Sigmoid colon (tissue), 7 donors: ENCODE results near the gene AHCYL2. TPM values are rescaled to one million over a fixed set of nuclear protein-coding genes. Genes with fewer than 3 reads are reported as not detected.
A peak's percentile ranks its signal among the peaks of the same experiment; 100 is the strongest.
"Not testable (repeated sequence)": the region's sequence is repeated elsewhere in the genome, so short reads cannot be mapped to it uniquely, and the experiment has no call there.

Experiments
- DNase-seq: peaks from one replicate; pipeline ENCODE4 v3.0.0-alpha.2; 2019
- H3K27ac ChIP-seq, 4 donors: fragments of 200-600 bp; sonication (generic); one replicate each; pipeline ENCODE4 v1.5.1; 2016 to 2019; ENCODE audit warnings: mild to moderate bottlenecking in 1 of 4
- H3K27me3 ChIP-seq, 3 donors: fragments of 200-600 bp; sonication (generic); one replicate each; pipeline ENCODE4 v1.5.1; 2019; ENCODE audit warnings: mild to moderate bottlenecking in 1 of 3
- H3K36me3 ChIP-seq, 4 donors: fragments of 200-600 bp; sonication (generic); one replicate each; pipeline ENCODE4 v1.5.1; 2016 to 2019
- H3K4me1 ChIP-seq, 4 donors: fragments of 200-600 bp; sonication (generic); one replicate each; pipeline ENCODE4 v1.5.1; 2017 to 2019
- H3K4me3 ChIP-seq, 4 donors: fragments of 200-600 bp; sonication (generic); one replicate each; pipeline ENCODE4 v1.5.1; 2017 to 2019; ENCODE audit warnings: mild to moderate bottlenecking in 2 of 4, moderate library complexity in 1 of 4
- H3K9me3 ChIP-seq, 4 donors: fragments of 200-600 bp in 3 of 4; sonication (generic) in 3 of 4; one replicate each; pipeline versions ENCODE4 v1.5.1 to v1.6.1; 2013 to 2019
- EP300 ChIP-seq, 4 donors: sonication (generic); formaldehyde crosslinking; IDR thresholded peaks; one replicate each; pipeline ENCODE4 v1.6.1; 2017; ENCODE audit warnings: antibody characterized with exemption in 4 of 4
- POLR2A ChIP-seq, 2 donors: fragments of 450-650 bp; IDR thresholded peaks; one replicate each; pipeline ENCODE4 v1.6.1; 2016; ENCODE audit warnings: antibody characterized with exemption in 2 of 2, mild to moderate bottlenecking in 2 of 2, moderate library complexity in 2 of 2
- POLR2AphosphoS5 ChIP-seq, 4 donors: sonication (generic); formaldehyde crosslinking; IDR thresholded peaks; one replicate each; pipeline ENCODE4 v1.6.1; 2017; ENCODE audit warnings: antibody characterized with exemption in 4 of 4
- WGBS, 2 donors: extraction: QIAGEN DNeasy Blood & Tissue Kit; methylation state at CpG; one replicate each; pipeline ENCODE4 v1.1.7; 2013; 5-methylcytosine and 5-hydroxymethylcytosine counted together
- intact Hi-C: fragments of 100-400 bp; cut with DNase I; formaldehyde crosslinking; loops from one replicate; pipeline ENCODE4 v1.15.1; 2023
- polyA plus RNA-seq, 3 donors: library from polyadenylated mRNA; stranded (reverse); fragments of 200-250 nt; gene quantifications; one replicate each; pipeline ENCODE4 v1.2.3, GENCODE V29; 2013
- total RNA-seq, 4 donors: library from RNA; depleted of rRNA; stranded (reverse); fragments of >200 nt; gene quantifications; one replicate each; pipeline ENCODE4 v1.1.0, GENCODE V29; 2016
- TF ChIP-seq, protein P1 (sequence below), 4 experiments: fragments of 450-650 bp in 3 of 4; fragments of 200-600 bp in 1 of 4; IDR thresholded peaks; one replicate each; pipeline ENCODE4 v1.5.1; 2016 to 2019; ENCODE audit warnings: antibody characterized with exemption in 4 of 4, mild to moderate bottlenecking in 3 of 4, moderate library complexity in 2 of 4
- donor health status: healthy with polysubstance abuse.
- donor health status: Bipolar disorder and iron deficiency.
- donor health status: healthy.

AHCYL2 gene
- total and polyA plus RNA-seq, 7 donors: 12.5 to 219 (median 16.8) TPM

DNA sequence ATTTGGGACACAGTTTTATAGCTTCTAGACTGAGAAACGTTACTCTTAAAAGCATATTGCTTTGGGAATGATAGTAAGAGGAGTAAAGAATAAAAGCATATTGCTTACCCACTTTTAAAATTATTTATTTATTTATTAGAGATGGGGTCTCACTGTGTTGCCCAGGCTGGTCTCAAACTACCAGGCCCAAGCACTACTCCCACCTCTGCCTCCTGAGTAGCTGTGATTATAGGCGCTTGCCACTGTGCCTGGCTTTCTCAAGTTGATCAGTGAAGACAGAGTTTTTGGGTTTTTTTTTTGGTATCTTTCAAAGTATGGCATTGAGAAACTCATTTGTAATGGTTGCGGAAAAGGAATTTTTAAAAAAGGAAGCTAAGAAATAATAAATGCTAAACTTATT lies 68.0 kb downstream of the AHCYL2 start:
- DNase-seq: no peak
- Histone ChIP-seq H3K27me3 (no peaks in the 10 kb centered on the region), H3K9me3 (no peaks in the 10 kb centered on the region), H3K27ac (no peak overlapping the region), H3K4me3 (no peak overlapping the region), H3K4me1 (peaks cover 0 to 6% (median 0%) of the 10 kb centered on the region in 4 donors), H3K36me3 (peaks cover 0 to 8% (median 0%) of the 10 kb centered on the region in 4 donors)
- TF ChIP-seq EP300 (IDR thresholded peaks at IDR 0.05) (no peak), POLR2AphosphoS5 (IDR thresholded peaks at IDR 0.05) (no peak), POLR2A (IDR thresholded peaks at IDR 0.05) (no peak)
- TF ChIP-seq, protein P1, sequence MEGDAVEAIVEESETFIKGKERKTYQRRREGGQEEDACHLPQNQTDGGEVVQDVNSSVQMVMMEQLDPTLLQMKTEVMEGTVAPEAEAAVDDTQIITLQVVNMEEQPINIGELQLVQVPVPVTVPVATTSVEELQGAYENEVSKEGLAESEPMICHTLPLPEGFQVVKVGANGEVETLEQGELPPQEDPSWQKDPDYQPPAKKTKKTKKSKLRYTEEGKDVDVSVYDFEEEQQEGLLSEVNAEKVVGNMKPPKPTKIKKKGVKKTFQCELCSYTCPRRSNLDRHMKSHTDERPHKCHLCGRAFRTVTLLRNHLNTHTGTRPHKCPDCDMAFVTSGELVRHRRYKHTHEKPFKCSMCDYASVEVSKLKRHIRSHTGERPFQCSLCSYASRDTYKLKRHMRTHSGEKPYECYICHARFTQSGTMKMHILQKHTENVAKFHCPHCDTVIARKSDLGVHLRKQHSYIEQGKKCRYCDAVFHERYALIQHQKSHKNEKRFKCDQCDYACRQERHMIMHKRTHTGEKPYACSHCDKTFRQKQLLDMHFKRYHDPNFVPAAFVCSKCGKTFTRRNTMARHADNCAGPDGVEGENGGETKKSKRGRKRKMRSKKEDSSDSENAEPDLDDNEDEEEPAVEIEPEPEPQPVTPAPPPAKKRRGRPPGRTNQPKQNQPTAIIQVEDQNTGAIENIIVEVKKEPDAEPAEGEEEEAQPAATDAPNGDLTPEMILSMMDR (IDR thresholded peaks at IDR 0.05): no peak
- intact Hi-C loops: no loop called here
- WGBS, 2 donors: 95 to 97% methylated on average over 3 of the region's 3 CpGs

DNA sequence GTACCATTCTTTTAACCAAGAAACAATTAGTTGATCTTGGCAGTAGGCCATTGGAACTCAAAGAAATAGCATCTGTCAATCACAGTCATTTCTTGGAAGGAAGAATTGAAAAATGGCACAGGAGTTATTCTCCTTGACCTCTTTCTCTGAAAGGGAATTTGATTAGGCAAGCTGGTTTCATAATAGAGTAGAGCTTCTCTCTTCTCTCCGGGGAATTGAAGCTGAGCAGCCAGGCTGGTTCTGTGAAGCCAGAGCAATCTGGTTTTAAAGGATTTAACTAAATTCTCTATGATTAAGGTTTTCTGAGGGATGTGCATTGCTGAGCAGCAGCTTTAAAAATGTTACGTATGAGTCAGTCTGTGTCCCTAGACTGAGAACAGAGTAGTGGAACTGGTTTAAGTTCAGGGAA lies 70.2 kb downstream of the AHCYL2 start:
- 73 to 81% methylated on average over 2 of the region's 2 CpGs for WGBS, 2 donors
- peak; percentile 70 for DNase-seq
- intact Hi-C loops: no loop called here

DNA sequence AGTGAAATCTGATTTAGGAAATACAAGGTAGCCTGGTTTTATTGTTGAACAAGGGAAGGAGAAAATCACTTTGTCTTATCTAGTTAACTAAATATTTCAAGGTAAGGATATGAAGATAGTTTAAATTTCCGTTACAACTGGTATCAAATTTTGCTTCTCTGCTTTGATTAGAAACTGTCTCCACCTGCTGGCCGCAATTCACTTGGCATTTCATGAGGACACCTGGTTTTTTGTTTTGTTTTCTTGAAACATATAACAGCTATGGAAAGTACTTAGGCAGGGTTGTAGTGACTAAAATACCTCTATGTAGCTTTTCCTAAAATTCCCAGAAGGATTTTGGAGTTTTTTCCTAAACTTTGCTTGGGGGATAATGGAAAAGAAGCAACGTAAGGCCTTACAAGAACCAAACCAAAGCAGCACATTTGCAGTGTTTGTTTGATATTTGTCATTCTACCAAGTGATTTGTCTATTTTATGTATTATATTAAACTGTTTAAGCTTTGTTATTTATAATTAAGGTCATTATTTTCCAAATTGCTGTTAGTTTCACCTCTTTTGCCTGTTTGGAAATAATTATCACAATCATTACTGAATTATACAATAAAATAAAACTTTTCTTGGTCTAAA lies 73.6 kb downstream of the AHCYL2 start:
- no peak for DNase-seq
- H3K4me3 ChIP-seq: no peak overlapping the region
- no peaks in the 10 kb centered on the region for H3K36me3 ChIP-seq
- no peaks in the 10 kb centered on the region for H3K9me3 ChIP-seq
- intact Hi-C loops: loop anchor here (2.0 kb wide), 1 partner anchor 74 kb away; the partner anchor contains the start of gene AHCYL2
- WGBS, 2 donors: 34 to 41% methylated on average over 3 of the region's 3 CpGs
- no peak overlapping the region for H3K27ac ChIP-seq
- H3K4me1 ChIP-seq: peaks cover 0 to 6% (median 0%) of the 10 kb centered on the region in 4 donors
- H3K27me3 ChIP-seq: no peaks in the 10 kb centered on the region
- TF ChIP-seq POLR2A (IDR thresholded peaks at IDR 0.05) (no peak), POLR2AphosphoS5 (IDR thresholded peaks at IDR 0.05) (no peak), EP300 (IDR thresholded peaks at IDR 0.05) (no peak)
- TF ChIP-seq, protein P1 (IDR thresholded peaks at IDR 0.05): peak; percentile 9 to 56 (median 48)

More for the DNA sequence above, 70.2 kb downstream of the AHCYL2 start:
- H3K36me3 ChIP-seq: no peaks in the 10 kb centered on the region
- peaks cover 0 to 6% (median 0%) of the 10 kb centered on the region in 4 donors for H3K4me1 ChIP-seq
- H3K27me3 ChIP-seq: no peaks in the 10 kb centered on the region
- no peak overlapping the region for H3K27ac ChIP-seq
- H3K9me3 ChIP-seq: no peaks in the 10 kb centered on the region
- H3K4me3 ChIP-seq: no peak overlapping the region
- TF ChIP-seq EP300 (IDR thresholded peaks at IDR 0.05): no peak
- no peak for TF ChIP-seq POLR2A (IDR thresholded peaks at IDR 0.05)
- TF ChIP-seq, protein P1 (IDR thresholded peaks at IDR 0.05): no peak
- TF ChIP-seq POLR2AphosphoS5 (IDR thresholded peaks at IDR 0.05): no peak

DNA sequence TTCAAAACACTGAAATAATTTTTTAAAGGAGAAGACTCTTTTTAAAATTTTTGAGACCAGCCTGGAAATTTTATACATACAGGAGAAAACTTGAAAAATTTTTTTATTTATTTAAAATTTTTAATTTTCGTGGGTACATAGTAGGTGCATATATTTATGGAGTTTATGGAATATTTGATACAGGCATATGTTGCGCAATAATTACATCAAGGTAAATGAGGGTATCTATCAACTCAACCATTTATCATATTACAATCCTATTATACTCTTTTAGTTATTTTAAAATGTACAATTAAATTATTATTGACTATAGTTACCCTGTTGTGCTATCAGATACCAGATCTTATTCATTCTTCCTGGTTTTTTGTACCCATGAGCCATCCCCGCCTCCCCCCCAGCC lies 75.1 kb downstream of the AHCYL2 start:
- H3K4me1 ChIP-seq: peaks cover 0 to under 1% (median 0%) of the 10 kb centered on the region in 4 donors
- WGBS, 2 donors: 96 to 97% methylated on average over 3 of the region's 3 CpGs
- H3K4me3 ChIP-seq: no peak overlapping the region
- H3K27ac ChIP-seq: no peak overlapping the region
- TF ChIP-seq POLR2A (IDR thresholded peaks at IDR 0.05): no peak
- no peak for TF ChIP-seq EP300 (IDR thresholded peaks at IDR 0.05)
- TF ChIP-seq, protein P1 (IDR thresholded peaks at IDR 0.05): no peak
- TF ChIP-seq POLR2AphosphoS5 (IDR thresholded peaks at IDR 0.05): no peak
- intact Hi-C loops: loop anchor here (2.0 kb wide), 1 partner anchor 75 kb away; the partner anchor contains the start of gene AHCYL2
- no peaks in the 10 kb centered on the region for H3K27me3 ChIP-seq
- DNase-seq: no peak
- H3K36me3 ChIP-seq: no peaks in the 10 kb centered on the region
- no peaks in the 10 kb centered on the region for H3K9me3 ChIP-seq

DNA sequence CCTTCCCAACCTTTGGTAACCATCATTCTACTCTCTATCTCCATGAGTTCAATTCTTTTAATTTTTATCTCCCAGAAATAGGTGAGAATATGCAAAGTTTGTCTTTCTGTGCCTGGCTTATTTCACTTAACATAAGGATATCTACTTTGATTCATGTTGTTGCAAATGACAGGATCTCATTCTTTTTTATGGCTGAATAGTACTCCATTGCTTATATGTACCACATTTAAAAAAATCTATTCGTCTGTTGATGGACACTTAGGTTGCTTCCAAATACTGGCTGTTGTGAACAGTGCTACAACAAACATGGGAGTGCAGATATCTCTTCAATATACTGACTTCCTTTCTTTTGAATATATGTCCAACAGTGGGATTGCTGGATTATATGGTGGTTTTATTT lies 75.5 kb downstream of the AHCYL2 start:
- H3K27me3 ChIP-seq, H3K4me3 ChIP-seq, intact Hi-C loops, DNase-seq, H3K4me1 ChIP-seq, H3K36me3 ChIP-seq, H3K27ac ChIP-seq, H3K9me3 ChIP-seq: not testable (repeated sequence)
- WGBS, 2 donors: 97 to 99% methylated on average over 1 of the region's 1 CpG
